ENCODE data around the gene CCT5.
"Not testable (repeated sequence)": the region's sequence is repeated elsewhere in the genome, so short reads cannot be mapped to it uniquely, and the experiment has no call there.

Gene CCT5

GRCh38 chr5:10301842-10302610 is 51.9 kb downstream of the CCT5 start:
- no peak for DNase-seq (ENCODE audit: low spot score)

GRCh38 chr5:10303201-10303600 is 53.1 kb downstream of the CCT5 start:
- no peak for DNase-seq (ENCODE audit: low spot score)

- DNase-seq (ENCODE audit: low spot score): no peak
Measured at GRCh38 chr5:10303699-10304170, 53.7 kb downstream of the CCT5 start.

- DNase-seq (ENCODE audit: low spot score): no peak
Measured at GRCh38 chr5:10304932-10305331, 54.9 kb downstream of the CCT5 start.

GRCh38 chr5:10306114-10306513 is 56.0 kb downstream of the CCT5 start:
- DNase-seq (ENCODE audit: low spot score): no peak

- no peak for DNase-seq (ENCODE audit: low spot score)
Measured at GRCh38 chr5:10306806-10307205, 56.7 kb downstream of the CCT5 start.

- no peak for DNase-seq (ENCODE audit: low spot score)
Measured at GRCh38 chr5:10307206-10308148, 57.4 kb downstream of the CCT5 start, which contains the start of gene CMBL. CMBL (minus strand) TSS chr5:10307902; CDS start chr5:10290762, 17,140 bp downstream.

GRCh38 chr5:10308844-10309243 is 58.8 kb downstream of the CCT5 start:
- no peak for DNase-seq (ENCODE audit: low spot score)

- no peak for DNase-seq (ENCODE audit: low spot score)
Measured at GRCh38 chr5:10310066-10310779, 60.1 kb downstream of the CCT5 start.

GRCh38 chr5:10310835-10311570 is 60.9 kb downstream of the CCT5 start:
- DNase-seq (ENCODE audit: low spot score): not testable (repeated sequence)

GRCh38 chr5:10311595-10312425 is 61.7 kb downstream of the CCT5 start:
- DNase-seq (ENCODE audit: low spot score): no peak

GRCh38 chr5:10315201-10315600 is 65.1 kb downstream of the CCT5 start:
- no peak for DNase-seq (ENCODE audit: low spot score)

All from CD4-positive, alpha-beta T cell treated with Interleukin-15 for 4 hours (primary cell).